Ascending aorta (tissue), 2 donors: ENCODE measurements around the gene CDK3. TPM values are rescaled to one million over a fixed set of nuclear protein-coding genes. Genes with fewer than 3 reads are reported as not detected.

Source experiments
- DNase-seq, 2 donors: peaks; one replicate each; pipeline ENCODE4 v3.0.0-alpha.2; 2019; ENCODE audit warnings: low spot score in 2 of 2
- H3K27ac ChIP-seq, 2 donors: fragments of 200-600 bp; sonication (generic); one replicate each; pipeline ENCODE4 v1.5.1; 2016 to 2017; ENCODE audit warnings: mild to moderate bottlenecking in 1 of 2
- H3K27me3 ChIP-seq: fragments of 200-600 bp; sonication (generic); one replicate; pipeline ENCODE4 v1.5.1; 2017
- H3K36me3 ChIP-seq, 2 donors: fragments of 200-600 bp; sonication (generic); one replicate each; pipeline ENCODE4 v1.5.1; 2016
- H3K4me1 ChIP-seq, 2 donors: fragments of 200-600 bp; sonication (generic); one replicate each; pipeline ENCODE4 v1.5.1; 2016 to 2017; ENCODE audit warnings: mild to moderate bottlenecking in 1 of 2
- H3K4me3 ChIP-seq, 2 donors: fragments of 200-600 bp; sonication (generic); one replicate each; pipeline ENCODE4 v1.5.1; 2016 to 2017; ENCODE audit warnings: mild to moderate bottlenecking in 1 of 2
- H3K9me3 ChIP-seq, 2 donors: fragments of 200-600 bp; sonication (generic); one replicate each; pipeline ENCODE4 v1.5.1; 2016
- intact Hi-C: fragments of 100-400 bp; cut with DNase I; formaldehyde crosslinking; loops from one replicate; pipeline ENCODE4 v1.15.1; 2023
- total RNA-seq: library from RNA; depleted of rRNA; stranded (reverse); fragments of >200 nt; gene quantifications from one replicate; pipeline ENCODE4 v1.1.0, GENCODE V29; 2016
- TF ChIP-seq, protein P1 (sequence below), 3 experiments: fragments of 200-600 bp in 2 of 3; fragments of 450-650 bp in 1 of 3; sonication (generic) in 2 of 3; IDR thresholded peaks; one replicate each; pipeline ENCODE4 v1.5.1; 2016 to 2019; ENCODE audit warnings: antibody characterized with exemption in 3 of 3, mild to moderate bottlenecking in 1 of 3, moderate library complexity in 1 of 3

The CDK3 gene
- total RNA-seq, 1 donor from 2014 or later = 2.1 TPM

- no peaks in the 10 kb centered on the region for H3K9me3 ChIP-seq
- intact Hi-C loops = no loop called here
- no peaks in the 10 kb centered on the region for H3K4me1 ChIP-seq
- DNase-seq = no peak
- H3K27me3 ChIP-seq = no peaks in the 10 kb centered on the region
- TF ChIP-seq, protein P1, sequence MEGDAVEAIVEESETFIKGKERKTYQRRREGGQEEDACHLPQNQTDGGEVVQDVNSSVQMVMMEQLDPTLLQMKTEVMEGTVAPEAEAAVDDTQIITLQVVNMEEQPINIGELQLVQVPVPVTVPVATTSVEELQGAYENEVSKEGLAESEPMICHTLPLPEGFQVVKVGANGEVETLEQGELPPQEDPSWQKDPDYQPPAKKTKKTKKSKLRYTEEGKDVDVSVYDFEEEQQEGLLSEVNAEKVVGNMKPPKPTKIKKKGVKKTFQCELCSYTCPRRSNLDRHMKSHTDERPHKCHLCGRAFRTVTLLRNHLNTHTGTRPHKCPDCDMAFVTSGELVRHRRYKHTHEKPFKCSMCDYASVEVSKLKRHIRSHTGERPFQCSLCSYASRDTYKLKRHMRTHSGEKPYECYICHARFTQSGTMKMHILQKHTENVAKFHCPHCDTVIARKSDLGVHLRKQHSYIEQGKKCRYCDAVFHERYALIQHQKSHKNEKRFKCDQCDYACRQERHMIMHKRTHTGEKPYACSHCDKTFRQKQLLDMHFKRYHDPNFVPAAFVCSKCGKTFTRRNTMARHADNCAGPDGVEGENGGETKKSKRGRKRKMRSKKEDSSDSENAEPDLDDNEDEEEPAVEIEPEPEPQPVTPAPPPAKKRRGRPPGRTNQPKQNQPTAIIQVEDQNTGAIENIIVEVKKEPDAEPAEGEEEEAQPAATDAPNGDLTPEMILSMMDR (IDR thresholded peaks at IDR 0.05) = no peak
- H3K4me3 ChIP-seq = no peak overlapping the region
- no peaks in the 10 kb centered on the region for H3K36me3 ChIP-seq
- no peak overlapping the region for H3K27ac ChIP-seq
Observed at GRCh38 chr17:76008208-76008607, 7.6 kb downstream of the CDK3 start.

- Histone ChIP-seq H3K4me3 (no peak overlapping the region), H3K36me3 (no peaks in the 10 kb centered on the region), H3K27ac (no peak overlapping the region), H3K9me3 (no peaks in the 10 kb centered on the region), H3K27me3 (no peaks in the 10 kb centered on the region), H3K4me1 (no peaks in the 10 kb centered on the region)
- intact Hi-C loops = no loop called here
- TF ChIP-seq, protein P1 (IDR thresholded peaks at IDR 0.05) = no peak
- DNase-seq = no peak
Observed at GRCh38 chr17:76008630-76009425, 8.2 kb downstream of the CDK3 start.

DNA sequence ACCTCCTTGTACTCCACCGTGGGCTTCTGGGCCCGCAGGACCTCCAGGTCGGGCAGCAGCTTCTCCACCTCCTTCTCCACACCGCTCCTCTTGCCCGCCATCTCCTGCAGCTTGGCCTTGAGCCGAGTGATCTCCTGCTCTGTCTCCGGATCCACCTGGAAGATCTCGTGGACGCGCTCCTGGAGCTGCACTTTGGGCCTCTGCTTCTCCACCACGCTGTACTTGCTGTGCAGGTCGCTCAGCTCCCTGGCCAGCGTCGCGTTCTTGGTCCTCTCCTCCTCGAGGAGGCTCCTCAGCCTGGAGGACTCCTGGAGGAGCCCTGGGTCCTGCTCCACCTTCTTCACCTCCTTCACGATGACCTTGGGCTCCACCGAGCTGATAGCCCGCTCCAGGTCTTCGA lies 8.8 kb downstream of the CDK3 start:
- H3K4me3 ChIP-seq = no peak overlapping the region

DNA sequence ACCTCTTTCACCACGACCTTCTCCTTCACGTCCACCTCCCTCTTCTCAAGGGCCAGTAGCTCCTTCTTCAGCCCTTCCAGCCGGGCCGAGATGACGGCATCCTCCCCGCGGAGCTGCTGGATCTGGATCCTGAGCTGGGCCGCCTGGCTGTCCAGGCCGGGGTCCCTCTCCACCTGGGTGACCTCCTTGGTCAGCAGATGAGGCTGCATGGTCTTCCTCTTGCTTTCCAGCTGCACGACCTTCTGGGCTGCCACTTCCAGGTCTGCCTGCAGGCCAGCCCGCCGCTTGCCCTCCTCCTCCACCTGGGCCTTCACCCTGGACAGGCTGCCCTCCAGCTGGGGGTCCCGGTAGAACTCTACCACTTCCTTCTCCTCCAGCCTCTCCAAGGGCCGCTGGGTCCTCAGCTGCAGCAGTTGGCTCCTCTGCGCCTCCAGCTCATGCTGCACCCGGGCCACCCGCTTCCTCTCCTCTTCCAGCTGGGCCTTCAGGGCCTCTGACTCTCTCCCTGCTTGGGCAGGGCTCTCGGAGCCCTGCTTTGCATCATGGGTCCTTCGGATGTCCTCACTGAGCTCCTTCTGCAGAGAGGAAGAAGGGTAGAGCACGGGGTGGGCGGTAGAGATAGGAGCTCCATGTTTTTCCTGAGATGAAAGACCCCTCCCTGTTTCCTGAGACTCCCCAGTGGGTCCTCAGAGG lies 9.5 kb downstream of the CDK3 start:
- Histone ChIP-seq H3K27me3 (no peaks in the 10 kb centered on the region), H3K36me3 (no peaks in the 10 kb centered on the region), H3K9me3 (no peaks in the 10 kb centered on the region), H3K4me3 (no peak overlapping the region), H3K27ac (no peak overlapping the region), H3K4me1 (no peaks in the 10 kb centered on the region)
- TF ChIP-seq, protein P1 (IDR thresholded peaks at IDR 0.05) = no peak
- DNase-seq = no peak
- intact Hi-C loops = no loop called here

More for the DNA sequence above, 8.8 kb downstream of the CDK3 start:
- TF ChIP-seq, protein P1 (IDR thresholded peaks at IDR 0.05) = no peak
- Histone ChIP-seq H3K27me3 (no peaks in the 10 kb centered on the region), H3K4me1 (no peaks in the 10 kb centered on the region), H3K9me3 (no peaks in the 10 kb centered on the region), H3K27ac (no peak overlapping the region), H3K36me3 (no peaks in the 10 kb centered on the region)
- no peak for DNase-seq
- intact Hi-C loops = no loop called here

GRCh38 chr17:76011951-76012350 lies 11.3 kb downstream of the CDK3 start:
- TF ChIP-seq, protein P1 (IDR thresholded peaks at IDR 0.05) = no peak

More at GRCh38 chr17:76011951-76012350, 11.3 kb downstream of the CDK3 start:
- H3K4me1 ChIP-seq = no peaks in the 10 kb centered on the region
- H3K9me3 ChIP-seq = no peaks in the 10 kb centered on the region
- no peak overlapping the region for H3K27ac ChIP-seq
- no peaks in the 10 kb centered on the region for H3K36me3 ChIP-seq
- intact Hi-C loops = no loop called here
- no peak for DNase-seq
- no peak overlapping the region for H3K4me3 ChIP-seq
- H3K27me3 ChIP-seq = no peaks in the 10 kb centered on the region
